ENCODE results near the gene OBSL1. TPM values are rescaled to one million over a fixed set of nuclear protein-coding genes. Genes with fewer than 3 reads are reported as not detected.

Gene OBSL1
- total RNA-seq, 2 donors from 2014 or later = 121 to 187 TPM

DNA sequence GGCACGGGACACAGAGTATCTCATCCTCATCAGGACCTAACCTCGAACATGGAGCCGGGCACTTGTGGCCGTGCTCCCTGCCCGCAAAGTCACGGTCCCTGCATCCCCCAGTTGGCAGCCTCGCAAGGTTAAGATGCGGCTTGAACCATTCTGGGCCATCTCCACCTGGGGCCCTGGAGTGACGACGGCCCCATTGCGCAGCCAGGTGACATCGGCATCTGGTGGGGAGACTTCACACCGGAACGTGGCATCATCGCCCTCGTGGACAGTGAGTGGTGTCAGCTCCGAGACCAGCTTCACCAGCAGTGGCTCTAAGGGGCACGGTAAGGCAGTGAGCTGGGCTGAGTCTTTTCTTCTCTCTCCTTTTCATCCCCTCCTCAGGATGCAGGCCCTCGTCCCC is 14.9 kb downstream of the OBSL1 start:
- DNase-seq (no peak), ATAC-seq (no peak)
- intact Hi-C loops (cut with DNase I) = no loop called here

DNA sequence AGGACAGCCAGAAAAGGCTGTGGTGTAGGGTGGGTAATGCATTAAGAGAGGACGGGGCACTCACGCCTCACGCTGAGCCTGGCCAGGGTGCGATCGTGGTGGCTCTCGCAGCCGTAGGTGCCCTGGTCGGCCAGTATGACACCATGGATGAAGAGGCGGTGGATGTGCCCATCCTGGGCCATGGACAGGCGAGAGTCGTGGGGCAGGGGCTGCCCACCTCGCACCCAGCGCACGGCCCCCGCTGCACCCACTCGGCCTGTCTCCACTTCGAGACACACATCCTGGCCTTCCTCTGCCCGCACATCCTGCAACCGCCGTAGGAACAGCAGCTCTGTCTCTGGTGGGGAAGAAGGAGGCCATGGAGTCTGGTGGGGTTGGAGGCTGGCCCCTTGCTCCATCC is 15.4 kb downstream of the OBSL1 start:
- ATAC-seq = no peak
- intact Hi-C loops (cut with DNase I) = no loop called here

DNA sequence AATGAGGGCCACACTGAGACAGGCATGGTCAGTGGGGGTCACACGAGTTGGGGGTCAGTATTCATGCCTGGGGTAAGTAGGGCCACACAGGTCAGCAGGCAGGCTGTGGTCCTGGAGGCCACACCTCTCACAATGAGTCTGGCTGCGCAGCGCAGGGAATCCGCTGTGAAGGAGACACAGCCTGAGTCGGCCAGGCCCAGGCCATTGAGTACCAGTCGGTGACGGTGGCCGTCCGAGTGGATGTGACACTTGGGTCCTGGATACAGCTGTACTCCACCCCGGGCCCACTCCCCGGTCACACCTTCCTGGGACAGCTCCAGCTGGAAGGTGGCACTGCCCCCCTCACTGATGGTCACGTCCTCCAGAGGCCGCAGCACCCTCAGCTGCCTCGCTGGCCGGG is 17.0 kb downstream of the OBSL1 start:
- DNase-seq = no peak
- ATAC-seq = no peak
- intact Hi-C loops (cut with DNase I) = no loop called here

More for the DNA sequence above, 15.4 kb downstream of the OBSL1 start:
- peak; percentile 18 for DNase-seq

DNA sequence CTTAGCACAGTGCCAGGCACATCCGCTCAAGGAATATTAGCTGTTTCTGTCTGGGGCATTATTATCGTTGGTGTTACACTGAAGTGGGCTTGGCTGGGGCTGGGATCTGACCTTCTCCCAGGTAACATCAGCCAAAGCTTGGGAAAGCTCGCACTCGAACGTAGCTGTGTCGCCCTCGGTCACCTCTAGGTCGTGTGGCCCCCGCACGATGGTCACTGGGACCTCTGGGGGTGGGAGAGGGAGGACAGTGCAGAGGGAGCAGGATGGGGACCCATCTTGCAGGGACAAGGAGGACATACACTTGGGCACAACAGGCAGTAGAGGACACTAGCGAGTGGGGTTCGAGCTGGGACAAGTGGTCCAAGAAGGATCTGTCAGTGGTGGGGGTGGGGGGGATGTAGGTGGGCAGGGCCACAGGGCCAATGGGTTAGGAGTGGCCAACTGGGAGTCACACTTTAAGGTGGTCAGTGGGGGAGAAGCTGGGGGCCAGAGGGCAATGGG is 17.8 kb downstream of the OBSL1 start:
- no peak for DNase-seq
- intact Hi-C loops (cut with DNase I) = no loop called here
- no peak for ATAC-seq

DNA sequence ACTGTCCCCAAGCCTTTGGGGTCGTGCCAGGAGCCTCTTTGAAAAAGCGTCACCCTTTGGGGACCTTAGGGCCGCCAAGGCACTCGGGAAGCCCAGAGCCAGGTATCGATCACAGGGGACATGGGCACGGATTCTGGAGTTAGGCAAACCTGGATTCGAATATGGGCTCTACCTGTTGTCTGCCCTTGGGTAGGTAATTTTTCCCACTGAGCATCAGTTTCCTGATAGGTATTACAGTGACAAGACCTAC is 18.2 kb downstream of the OBSL1 start:
- no peak for DNase-seq
- ATAC-seq = no peak
- intact Hi-C loops (cut with DNase I) = no loop called here

DNA sequence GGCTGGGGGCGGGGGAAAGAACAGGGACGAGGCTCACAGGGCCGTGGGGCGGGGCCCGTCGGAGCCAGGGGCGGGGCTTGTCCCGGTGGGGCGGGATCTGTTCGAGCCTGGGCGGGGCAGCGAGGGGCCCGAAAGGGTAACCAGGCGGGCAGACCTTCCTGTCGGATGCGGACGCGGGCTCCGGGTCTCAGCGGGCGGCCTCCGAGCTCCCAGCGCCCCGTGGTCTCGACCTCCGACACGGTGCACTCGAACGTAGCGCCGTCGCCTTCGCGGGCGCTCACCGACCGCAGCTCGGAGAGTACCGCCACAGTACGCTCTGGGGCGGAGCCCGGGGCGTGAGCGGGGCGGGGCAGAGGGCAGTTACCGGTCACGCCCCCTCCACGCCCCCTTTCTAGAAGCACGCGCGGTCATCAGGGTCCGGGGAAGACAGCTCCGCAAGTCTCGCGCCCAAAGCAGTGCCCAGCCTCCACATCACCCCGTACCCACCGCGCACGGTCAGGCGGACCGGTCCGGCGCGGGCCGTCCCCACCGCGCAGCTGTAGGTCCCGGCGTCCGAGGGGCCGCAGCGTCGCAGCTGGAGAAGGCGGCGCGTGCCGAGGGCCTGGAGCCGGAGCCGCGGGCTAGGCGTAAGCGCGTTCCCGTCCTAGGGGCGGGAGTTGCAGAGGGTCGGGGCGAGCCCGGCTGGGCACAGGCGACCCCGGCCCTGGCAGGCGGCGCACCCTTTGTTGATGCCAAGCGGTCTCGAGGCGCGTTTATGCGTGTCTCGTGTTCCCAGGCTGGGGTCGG is 18.8 kb downstream of the OBSL1 start:
- DNase-seq (peak; percentile 92), ATAC-seq (peak; percentile 92)
- intact Hi-C loops (cut with DNase I) = no loop called here

DNA sequence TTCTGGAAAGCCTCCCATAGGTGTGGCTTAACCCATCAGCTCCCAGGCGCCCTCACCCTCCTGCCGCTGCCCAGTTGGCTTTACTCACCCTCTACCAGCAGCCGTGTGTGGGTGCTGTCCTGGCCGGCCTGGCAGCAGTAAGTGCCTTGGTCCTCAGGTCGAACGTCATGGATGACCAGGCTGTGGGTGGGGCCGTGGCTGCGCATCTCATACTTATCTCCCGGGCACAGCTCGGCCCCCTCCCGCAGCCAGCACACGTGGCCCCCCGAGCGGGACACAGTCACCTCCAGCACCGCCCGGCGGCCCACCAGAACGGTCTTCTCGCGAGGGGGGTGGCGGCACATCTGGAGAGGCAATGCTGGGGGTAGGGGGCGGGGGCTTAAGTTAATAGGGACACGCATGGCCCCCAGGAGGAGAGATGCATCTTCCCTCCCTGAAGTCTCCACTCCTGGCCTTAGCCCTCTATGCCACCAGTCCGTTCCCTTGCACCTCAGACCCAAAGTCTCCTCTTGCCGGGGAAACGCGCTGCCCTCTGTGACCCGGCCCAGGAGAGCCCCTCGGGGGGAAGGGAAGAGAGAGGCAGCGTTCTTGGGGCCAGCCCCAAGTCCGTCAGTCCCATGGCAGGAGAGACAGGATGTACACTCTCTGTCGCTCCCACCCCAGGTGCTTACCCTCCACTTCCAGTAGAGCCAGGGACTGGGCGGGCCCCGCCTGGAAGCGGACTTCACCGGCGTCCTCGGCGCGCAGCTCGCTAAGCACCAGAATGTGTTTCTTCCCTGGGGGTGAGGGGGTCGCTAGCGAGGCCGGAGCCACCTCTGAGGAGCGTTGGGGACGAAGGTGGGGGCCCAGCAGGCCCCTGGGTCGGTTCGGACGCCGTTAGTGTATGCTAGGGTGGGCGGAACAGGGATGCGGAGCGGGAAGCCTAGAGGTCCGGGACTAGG is 19.6 kb downstream of the OBSL1 start:
- peak; percentile 6 to 63 for ATAC-seq

DNA sequence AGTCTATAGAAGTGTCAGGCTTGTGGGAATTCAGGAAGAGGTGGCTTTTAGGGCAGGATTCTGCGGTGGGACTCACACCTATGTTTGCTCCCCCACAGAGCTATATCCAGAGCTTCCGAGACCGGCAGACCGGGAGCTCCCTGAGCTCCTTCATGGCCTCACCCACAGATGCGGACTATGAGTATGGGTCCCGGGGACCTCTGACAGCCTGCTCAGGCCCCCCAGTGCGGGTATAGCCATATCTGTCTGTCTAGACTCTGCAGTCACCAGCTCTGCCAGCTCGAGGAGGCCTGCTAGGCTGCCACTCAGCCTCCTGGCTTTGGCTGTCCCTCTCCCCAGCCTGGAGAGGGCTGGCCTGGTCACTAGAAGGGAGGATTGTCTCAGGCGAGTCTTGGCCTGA is 21.7 kb downstream of the OBSL1 start:
- no peak for ATAC-seq
- intact Hi-C loops (cut with DNase I) = loop anchor here in 1 of 2 donors (10.0 kb wide), 1 partner anchor 135 kb away; no protein-coding TSS in a partner anchor
- no peak for DNase-seq

More for the DNA sequence above, 19.6 kb downstream of the OBSL1 start:
- DNase-seq = peak; percentile 57
- intact Hi-C loops (cut with DNase I) = no loop called here

DNA sequence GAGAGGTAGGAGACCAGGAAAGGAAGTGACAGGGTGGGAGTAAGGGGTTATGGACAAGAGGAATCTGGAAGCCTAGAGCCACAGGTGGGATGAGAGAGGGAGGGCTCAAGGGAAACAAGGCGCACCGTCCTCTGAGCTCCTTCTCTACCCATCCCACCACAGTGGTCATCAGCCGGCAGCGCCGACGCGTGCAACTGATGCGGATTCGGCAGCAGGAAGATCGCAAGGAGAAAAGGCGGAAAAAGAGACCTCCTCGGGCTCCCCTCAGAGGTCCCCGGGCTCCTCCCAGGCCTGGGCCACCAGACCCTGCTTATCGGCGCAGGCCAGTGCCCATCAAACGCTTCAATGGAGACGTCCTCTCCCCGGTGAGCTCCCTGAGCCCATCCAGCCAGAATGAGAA is 22.3 kb downstream of the OBSL1 start:
- intact Hi-C loops (cut with DNase I) = loop anchor here in 1 of 2 donors (10.0 kb wide), 1 partner anchor 136 kb away; no protein-coding TSS in a partner anchor
- ATAC-seq (no peak), DNase-seq (no peak)

DNA sequence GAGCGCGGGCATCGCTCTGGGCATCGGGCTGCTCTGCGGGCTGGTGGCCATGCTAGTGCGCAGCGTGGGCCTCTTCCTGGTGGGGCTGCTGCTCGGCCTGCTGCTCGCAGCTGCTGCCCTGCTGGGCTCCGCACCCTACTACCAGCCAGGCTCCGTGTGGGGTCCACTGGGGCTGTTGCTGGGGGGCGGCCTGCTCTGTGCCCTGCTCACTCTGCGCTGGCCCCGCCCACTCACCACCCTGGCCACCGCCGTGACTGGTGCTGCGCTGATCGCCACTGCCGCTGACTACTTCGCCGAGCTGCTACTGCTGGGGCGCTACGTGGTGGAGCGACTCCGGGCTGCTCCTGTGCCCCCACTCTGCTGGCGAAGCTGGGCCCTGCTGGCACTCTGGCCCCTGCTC is 23.7 kb downstream of the OBSL1 start:
- intact Hi-C loops (cut with DNase I) = loop anchor here in 1 of 2 donors (10.0 kb wide), 1 partner anchor 137 kb away; no protein-coding TSS in a partner anchor
- DNase-seq = no peak
- no peak for ATAC-seq

DNA sequence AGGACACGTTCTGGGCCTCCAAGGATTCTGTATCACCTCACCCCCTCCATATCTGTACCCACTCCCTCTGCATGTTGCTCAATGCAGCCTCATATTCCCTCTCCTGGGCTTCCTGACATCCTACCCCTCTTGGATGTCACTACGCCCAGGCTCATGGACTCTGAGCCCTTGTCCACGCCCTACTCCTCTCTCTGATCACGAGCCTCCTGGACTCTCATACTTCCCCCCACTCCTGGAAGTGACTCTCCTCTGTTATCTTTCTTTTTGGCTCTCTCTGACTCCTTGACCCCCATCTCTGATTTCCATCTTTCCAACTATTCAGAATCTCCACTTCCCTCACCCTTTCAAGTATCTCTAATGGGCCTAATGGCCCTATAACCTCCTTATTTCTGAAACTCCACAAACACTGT is 25.4 kb downstream of the OBSL1 start:
- DNase-seq (no peak), ATAC-seq (no peak)
- intact Hi-C loops (cut with DNase I) = loop anchor here in 1 of 2 donors (10.0 kb wide), 1 partner anchor 139 kb away; no protein-coding TSS in a partner anchor

DNA sequence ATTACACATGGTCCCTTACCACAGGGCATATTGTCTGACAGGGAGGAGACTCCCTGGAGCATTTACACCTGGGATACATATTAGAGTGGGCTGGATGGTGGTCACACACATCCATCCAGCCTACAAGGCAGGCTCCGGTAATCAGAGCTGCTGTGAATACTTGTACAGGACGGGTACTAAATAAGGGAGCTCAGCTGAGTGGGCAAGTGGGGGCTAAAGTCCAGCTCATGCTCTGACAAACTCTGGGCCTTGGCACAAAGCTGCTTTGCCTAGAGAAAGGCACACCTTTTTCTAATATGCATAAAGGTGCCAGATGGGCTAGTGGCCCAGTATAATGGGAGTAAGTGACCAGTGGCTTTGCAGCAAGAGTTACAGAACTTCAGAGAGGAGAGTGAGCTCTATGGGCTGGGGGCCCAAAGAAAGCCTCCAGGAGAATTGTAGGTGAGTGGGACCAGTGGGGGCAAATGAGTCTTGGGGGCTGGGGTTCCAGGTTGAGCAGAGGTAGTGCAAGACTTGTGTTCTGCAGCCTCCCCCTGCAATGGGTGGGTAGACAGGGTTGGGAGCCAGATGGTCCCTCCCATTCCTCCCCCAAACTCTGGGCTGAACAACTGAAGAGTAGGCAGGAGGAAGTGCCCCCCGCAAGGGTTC is 25.9 kb downstream of the OBSL1 start:
- intact Hi-C loops (cut with DNase I) = loop anchor here in 1 of 2 donors (10.0 kb wide), 1 partner anchor 139 kb away; no protein-coding TSS in a partner anchor
- DNase-seq = no peak
- no peak for ATAC-seq

DNA sequence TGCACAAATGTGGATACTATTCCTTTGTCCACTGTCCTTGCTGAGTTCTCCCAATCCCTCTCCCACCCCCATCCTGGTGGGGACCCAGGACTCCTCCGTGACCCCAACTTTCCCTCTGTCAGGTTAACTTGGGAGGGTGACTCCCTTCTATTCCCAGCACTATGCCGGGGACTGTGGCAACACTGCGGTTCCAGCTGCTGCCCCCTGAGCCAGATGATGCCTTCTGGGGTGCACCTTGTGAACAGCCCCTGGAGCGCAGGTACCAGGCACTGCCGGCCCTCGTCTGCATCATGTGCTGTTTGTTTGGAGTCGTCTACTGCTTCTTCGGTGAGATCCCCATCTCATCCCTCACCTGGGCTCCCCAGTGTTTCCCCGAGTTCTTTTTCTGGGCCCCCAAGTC is 26.8 kb downstream of the OBSL1 start:
- ATAC-seq (no peak), DNase-seq (no peak)
- intact Hi-C loops (cut with DNase I) = loop anchor here (5.0 to 10.0 kb wide), 2 partner anchors 140 to 148 kb away; no protein-coding TSS in a partner anchor

DNA sequence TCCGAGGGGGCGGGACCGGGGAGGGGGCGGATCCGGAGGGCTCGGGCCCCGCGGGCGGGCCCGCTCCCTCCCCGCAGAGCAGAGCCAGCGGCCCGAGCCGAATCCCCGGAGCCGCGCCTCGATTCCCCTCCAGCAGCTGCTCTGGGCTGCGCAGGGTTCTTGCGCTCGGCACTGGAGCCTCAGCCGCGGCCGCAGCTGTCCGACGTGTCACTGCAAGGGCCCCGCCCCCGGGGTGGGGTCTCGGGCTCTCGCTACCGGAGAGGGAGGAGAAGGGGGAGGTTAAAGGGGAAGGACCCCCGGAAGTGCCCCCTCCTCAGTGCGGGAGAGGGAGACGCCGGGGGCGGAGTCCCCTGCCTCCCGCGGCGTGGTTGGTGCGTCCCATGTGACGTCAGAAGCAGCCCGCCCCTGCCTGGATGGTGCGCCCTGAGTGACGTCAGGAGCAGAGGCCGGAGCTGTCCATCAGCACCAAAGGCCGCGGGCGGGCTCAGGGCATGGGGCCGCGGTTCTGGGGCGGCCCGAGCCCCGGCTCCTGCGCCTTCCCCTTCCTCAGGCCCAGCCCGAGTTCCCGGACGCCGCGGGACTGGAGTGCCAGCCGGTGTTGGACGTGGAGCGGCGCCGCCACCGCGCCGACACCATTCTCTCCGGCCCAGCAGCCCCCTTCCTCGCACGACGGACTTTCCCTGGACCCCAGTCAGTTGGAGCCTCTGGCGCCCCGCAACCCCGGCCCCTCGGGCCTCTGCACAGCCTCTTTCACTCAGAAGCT is 27.6 kb downstream of the OBSL1 start, which contains the start of the genes CHPF and TMEM198:
Gene CHPF (minus strand): TSS at position 214 of the 763 bp plus-strand sequence. CDS start 271 bp downstream, outside the sequence.
Gene TMEM198 (plus strand): TSS at position 433 of the 763 bp plus-strand sequence. CDS start 700 bp downstream, outside the sequence.
- intact Hi-C loops (cut with DNase I) = loop anchor here (5.0 to 10.0 kb wide), 2 partner anchors 141 to 149 kb away; no protein-coding TSS in a partner anchor
- ATAC-seq (peak; percentile 91 to 92), DNase-seq (peak; percentile 99)

DNA sequence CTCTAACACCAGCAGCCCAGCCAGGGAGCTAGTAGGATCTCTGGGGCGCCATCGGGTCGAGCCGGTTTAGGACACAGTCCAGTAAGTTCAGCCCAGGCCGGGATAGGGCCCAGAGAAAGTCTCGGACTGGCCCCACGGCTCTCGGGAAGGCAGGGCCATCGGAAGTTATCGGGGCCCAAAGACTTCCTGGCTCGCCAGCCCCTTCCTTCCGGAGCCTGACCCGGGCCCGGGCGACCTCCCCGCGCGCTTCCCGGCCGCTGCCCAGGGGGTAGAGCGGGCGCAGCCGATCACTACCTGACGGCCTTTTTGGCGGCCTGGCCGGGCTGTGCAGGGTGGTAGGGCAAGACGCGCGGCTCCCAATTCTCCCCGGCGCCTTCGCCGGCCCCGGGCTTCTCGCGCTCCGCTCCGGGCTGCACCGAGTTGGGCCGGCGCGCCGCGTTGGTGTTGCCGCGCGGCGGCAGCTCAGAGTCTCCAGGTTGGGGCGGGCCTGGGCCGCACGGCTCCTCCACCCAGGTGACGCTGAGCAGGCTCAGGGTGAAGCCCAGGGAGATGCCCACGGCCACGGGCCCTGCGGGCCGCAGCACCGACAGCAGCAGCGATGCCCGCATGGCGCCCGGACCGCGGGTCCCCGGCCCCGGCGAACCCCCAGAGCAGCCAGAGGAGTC is 28.3 kb downstream of the OBSL1 start:
- ATAC-seq (peak; percentile 31 to 54), DNase-seq (peak; percentile 44)
- intact Hi-C loops (cut with DNase I) = loop anchor here (5.0 to 10.0 kb wide), 2 partner anchors 142 to 149 kb away; no protein-coding TSS in a partner anchor

DNA sequence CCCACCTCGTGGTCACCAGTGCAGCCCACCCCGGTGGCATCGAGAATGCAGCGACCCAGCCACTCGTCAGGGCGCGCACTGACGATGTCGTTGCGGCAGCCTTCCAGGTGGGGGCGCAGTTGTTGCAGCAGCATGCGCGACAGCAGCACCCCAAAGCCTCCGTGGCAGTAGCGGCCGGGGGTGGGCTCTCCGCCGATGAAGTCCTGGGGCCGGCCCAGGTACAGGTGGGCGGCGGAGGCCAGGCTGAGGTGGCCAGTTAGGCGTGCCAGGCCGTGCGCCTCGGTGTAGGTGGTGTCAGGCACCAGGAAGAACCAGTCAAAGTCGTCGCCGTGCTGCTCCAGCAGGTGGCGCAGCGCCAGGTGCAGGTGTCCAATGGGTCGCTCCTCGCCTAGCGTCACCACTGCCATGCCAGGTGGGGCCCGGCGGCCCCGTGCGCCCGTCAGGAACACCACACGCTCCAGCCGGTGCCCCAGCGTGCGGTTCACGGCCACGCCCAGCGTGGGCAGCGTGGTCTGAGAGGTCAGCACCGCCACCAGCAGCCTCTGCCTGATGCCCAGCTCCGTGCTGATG is 29.6 kb downstream of the OBSL1 start:
- DNase-seq (peak; percentile 81), ATAC-seq (peak in 1 of 2 donors; percentile 0)
- intact Hi-C loops (cut with DNase I) = loop anchor here (2.0 to 10.0 kb wide), 3 partner anchors 101 to 151 kb away; no protein-coding TSS in a partner anchor
